HG02588 (cell line): ENCODE measurements around the gene ZNF280D.

Experiments
- ATAC-seq: cut with Tn5 transposase; IDR thresholded peaks from one replicate; pipeline ENCODE4 v1.9.1; 2021; ENCODE audit warnings: mild to moderate bottlenecking, moderate library complexity; ENCODE audit not compliant: unreplicated experiment

ZNF280D gene

GRCh38 chr15:56754772-56755370 is 21.6 kb upstream of the ZNF280D start:
- ATAC-seq, result no peak

- ATAC-seq, result no peak
Observed at GRCh38 chr15:56752986-56753385, 19.7 kb upstream of the ZNF280D start.

- no peak for ATAC-seq
Observed at GRCh38 chr15:56749982-56750381, 16.7 kb upstream of the ZNF280D start.

GRCh38 chr15:56744701-56745683 is 11.7 kb upstream of the ZNF280D start:
- ATAC-seq, result no peak

- no peak for ATAC-seq
Observed at GRCh38 chr15:56741541-56741940, 8.2 kb upstream of the ZNF280D start.

GRCh38 chr15:56739964-56740640 is 6.8 kb upstream of the ZNF280D start:
- ATAC-seq, result no peak

- ATAC-seq, result no peak
Observed at GRCh38 chr15:56739474-56739873, 6.2 kb upstream of the ZNF280D start.

GRCh38 chr15:56737791-56738190 is 4.5 kb upstream of the ZNF280D start:
- no peak for ATAC-seq

- ATAC-seq, result no peak
Observed at GRCh38 chr15:56736881-56737707, 3.8 kb upstream of the ZNF280D start.

- no peak for ATAC-seq
Observed at GRCh38 chr15:56736308-56736707, 3.0 kb upstream of the ZNF280D start.

GRCh38 chr15:56735589-56735988 is 2.3 kb upstream of the ZNF280D start:
- no peak for ATAC-seq

- ATAC-seq, result no peak
Observed at GRCh38 chr15:56734013-56734635, 815 bp upstream of the ZNF280D start.

GRCh38 chr15:56732886-56733135 is 498 bp downstream of the ZNF280D start:
- ATAC-seq, result no peak

- ATAC-seq, result no peak
Observed at GRCh38 chr15:56732135-56732885, 999 bp downstream of the ZNF280D start.

GRCh38 chr15:56731548-56731947 is 1.8 kb downstream of the ZNF280D start:
- no peak for ATAC-seq

GRCh38 chr15:56729561-56729960 is 3.7 kb downstream of the ZNF280D start:
- ATAC-seq, result no peak

- ATAC-seq, result no peak
Observed at GRCh38 chr15:56725386-56725785, 7.9 kb downstream of the ZNF280D start.

GRCh38 chr15:56724232-56724631 is 9.1 kb downstream of the ZNF280D start:
- ATAC-seq, result no peak

- no peak for ATAC-seq
Observed at GRCh38 chr15:56723787-56724186, 9.5 kb downstream of the ZNF280D start.
